Activated T-cell treated with anti-CD3 and anti-CD28 coated beads, Interleukin-2, amount 50 U/mL, for 48 hours (primary cell): ENCODE results near the gene TRERF1.
"Not testable (repeated sequence)": the region's sequence is repeated elsewhere in the genome, so short reads cannot be mapped to it uniquely, and the experiment has no call there.

Experiments
- DNase-seq, 2 experiments: peaks; one replicate each; pipeline ENCODE4 v3.0.0-alpha.2; 2020

Gene TRERF1

GRCh38 chr6:42336431-42336830 lies 115.3 kb downstream of the TRERF1 start:
- DNase-seq = no peak

GRCh38 chr6:42335896-42336295 lies 115.8 kb downstream of the TRERF1 start:
- peak in 1 of 2 experiments; percentile 13 for DNase-seq

- DNase-seq = peak in 1 of 2 experiments; percentile 14
These were observed 116.9 kb downstream of the TRERF1 start for GRCh38 chr6:42334870-42335269.

DNA sequence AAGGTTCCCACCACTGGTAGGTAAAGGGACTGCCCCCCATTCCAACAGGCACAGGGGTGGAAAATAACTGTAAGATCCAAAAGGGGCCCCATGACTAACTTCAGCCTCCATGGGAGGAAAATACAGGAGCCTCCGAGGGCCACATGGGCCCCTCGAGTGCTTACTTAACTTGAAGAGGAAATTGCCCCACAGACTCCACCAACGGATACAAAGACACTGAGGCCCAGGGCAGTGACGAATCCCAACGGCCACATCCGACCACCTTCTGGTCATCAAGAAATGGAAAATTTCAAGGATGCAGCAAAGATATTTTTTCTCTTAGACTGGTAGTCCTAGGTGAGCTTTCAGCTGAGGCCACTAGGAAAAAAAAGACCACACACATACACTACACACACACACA lies 118.1 kb downstream of the TRERF1 start:
- DNase-seq = peak in 1 of 2 experiments; percentile 11

GRCh38 chr6:42332916-42333315 lies 118.8 kb downstream of the TRERF1 start:
- DNase-seq = no peak

DNA sequence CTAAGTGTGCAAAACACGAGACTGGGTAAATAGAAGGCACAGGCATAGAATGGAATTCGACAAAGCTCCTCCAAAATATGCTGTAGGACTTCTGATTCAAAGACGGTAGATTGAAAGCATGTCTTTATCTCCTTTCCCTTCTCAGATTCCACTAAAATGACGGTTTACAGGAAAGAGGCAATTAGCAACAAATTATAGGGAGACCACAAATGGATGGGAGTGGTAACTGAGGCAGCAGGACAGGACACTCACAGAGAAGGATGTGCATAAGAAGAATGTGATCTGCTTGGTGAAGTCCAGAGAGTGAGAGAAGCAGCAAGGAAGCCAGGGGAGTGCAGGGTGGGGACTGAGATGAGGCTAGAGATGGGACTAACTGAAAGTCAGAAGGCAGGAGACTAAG lies 120.7 kb downstream of the TRERF1 start:
- no peak for DNase-seq

GRCh38 chr6:42326248-42326647 lies 125.5 kb downstream of the TRERF1 start:
- DNase-seq = no peak

DNA sequence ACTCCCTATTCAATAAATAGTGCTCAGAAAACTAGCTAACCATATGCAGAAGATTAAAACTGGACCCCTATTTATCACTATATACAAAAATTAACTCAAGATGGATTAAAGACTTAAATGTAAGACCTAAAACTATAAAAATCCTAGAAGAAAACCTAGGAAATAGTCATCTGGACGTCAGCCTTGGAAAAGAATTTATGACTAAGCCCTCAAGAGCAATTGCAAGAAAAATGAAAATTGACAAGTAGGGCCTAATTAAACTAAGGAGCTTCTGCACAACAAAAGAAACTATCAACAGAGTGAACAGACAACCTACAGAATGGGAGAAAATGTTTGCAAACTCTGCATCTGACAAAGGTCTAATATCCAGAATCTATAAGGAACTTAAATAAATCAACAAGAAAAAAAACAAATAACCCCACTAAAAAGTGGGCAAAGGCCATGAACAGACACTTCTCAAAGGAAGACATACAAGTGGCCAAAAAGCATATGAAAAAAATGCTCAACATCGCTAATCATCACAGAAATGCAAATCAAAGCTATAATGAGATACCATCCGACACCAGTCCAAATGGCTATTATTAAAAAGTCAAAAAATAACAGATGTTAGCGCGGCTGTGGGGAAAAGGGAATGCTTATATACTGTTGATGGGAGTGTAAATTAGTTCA lies 126.9 kb downstream of the TRERF1 start:
- DNase-seq = not testable (repeated sequence)

GRCh38 chr6:42322676-42323075 lies 129.1 kb downstream of the TRERF1 start:
- DNase-seq = no peak

- DNase-seq = no peak
These were observed 129.8 kb downstream of the TRERF1 start for GRCh38 chr6:42321976-42322375.

DNA sequence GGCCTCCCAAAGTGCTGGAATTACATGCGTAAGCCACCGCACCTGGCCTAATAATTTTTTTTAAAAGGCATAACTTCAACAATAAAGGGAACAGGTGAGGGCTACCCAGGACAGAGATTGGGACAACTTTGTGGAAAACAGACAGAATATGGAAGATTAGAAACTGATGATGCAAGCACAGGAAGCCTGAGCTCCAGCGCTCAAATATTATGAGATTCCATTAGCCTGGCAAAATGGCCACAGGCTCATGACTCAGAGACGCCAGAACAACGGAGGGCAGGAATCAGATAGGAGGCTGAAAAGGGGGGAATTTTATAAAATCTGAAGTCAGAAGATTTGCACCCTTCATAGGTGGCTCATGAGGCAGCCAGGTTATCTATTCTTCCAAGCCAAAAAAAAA lies 131.0 kb downstream of the TRERF1 start:
- no peak for DNase-seq

- DNase-seq = no peak
These were observed 133.2 kb downstream of the TRERF1 start for GRCh38 chr6:42318480-42318879.

- DNase-seq = no peak
These were observed 134.7 kb downstream of the TRERF1 start for GRCh38 chr6:42316981-42317380.

DNA sequence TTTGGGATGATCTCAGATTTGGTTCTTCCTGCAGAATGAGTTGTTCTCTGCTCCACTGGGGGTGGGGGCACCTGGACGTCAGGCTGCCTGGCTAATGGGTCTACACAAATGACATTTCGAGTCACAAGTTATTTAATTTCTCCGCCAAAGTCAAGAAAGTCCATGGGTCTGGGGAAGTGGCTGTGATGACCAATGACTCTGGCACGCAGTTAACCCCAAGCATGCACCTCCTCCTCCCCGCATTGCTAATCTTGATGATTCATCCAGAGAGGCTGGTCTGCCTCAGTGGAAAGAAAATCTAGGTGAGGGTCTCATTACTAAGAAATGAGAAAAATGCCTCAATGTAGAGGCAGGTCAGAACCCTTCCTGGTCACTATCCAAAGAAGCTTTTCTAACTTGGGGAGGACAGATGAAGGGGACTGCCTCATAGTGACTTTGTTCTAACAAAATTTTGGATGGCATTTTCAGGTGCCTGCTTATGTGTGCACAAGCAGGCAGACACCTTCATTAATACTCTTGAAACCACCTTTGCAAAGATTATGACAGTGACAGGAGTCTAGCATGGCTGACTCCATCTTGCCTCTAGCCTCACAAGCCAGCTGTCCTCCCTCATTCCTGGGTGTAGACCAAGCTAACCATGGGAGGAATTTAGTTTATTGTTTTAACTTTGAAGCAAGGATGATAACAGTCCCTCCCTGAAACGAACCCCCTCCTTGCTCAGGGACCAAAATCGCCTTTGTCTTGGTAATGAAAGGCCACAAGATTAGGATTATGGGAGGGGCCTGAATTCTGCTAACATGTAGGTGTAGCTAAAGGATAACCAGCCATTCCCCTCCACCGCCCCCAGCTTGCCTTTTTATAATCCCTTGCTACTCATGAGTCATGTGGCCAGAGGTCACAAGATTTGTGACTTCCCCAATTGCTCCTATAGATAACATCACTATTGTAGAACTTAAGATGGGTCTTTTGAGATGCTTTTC lies 135.4 kb downstream of the TRERF1 start:
- DNase-seq = peak; percentile 61 to 64

DNA sequence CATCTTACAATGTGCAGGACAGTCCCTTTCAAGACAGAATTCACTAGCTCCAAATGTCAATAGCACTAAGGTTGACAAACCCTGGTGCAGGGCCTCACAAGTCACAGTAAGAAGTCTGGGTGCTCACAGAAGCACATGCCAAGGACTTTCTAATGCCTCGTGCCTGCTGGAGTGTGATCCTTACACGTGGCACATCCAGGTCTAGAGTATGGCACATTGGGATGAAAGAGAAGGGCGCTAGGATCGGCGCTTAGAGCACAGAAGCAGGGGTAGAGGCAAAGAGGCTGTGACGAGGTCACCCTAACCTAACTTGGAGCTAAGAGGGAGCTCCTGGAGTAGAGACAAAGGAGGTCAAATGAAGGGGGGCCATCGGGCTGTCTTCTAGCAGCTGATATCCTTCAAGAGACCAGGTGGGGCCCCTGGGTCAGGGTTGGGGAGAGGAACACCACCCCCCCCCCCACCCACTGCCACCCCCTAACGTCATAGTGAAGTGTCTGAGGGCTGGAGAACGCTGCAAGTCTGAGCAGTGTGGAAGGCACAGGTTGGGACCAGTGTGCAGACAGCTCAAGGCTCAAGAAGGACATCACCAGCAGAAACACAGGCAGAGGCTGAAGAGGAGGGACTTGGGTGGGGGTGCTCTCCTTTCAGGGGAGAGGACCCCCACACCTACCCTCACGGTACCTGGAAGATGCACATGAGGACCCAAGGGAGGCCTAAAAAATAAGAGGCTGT lies 136.3 kb downstream of the TRERF1 start:
- DNase-seq = no peak

- DNase-seq = no peak
These were observed 137.0 kb downstream of the TRERF1 start for GRCh38 chr6:42314571-42315258.

GRCh38 chr6:42313941-42314570 lies 137.7 kb downstream of the TRERF1 start:
- no peak for DNase-seq

DNA sequence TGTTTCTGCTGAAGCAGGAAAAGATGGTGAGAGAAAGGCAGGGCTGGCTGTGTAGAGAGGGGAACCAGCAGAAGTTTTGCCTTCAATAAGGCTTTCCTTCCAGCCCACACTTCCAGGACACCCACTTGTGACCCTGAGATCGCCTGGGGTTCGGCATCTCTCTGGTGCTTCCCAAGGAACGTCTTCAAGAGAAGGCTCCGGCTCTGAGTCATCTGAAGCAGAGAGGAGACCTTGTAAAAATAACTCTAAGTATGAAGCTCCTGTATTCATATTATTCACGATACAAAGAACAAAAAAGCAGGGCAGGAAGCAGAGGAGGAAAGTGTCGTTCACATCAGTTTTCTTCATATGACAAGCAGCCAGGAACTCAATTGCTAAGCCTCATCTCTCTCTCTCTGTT lies 138.7 kb downstream of the TRERF1 start:
- peak in 1 of 2 experiments; percentile 32 for DNase-seq

DNA sequence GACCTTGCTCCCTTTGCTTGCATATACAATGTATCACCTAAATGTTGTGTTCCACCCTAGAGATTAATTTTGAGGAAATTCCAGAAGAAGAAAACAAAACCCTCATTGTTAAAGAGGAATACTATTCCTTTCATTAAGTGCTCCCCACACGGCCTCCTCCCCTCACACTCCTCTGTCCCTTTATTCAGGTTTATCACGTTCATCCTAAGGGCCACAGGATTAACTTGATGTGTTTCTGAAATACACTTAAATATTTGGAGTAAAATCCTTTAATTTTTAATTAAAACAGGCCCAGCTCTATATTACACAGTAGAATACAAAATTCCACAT lies 144.6 kb downstream of the TRERF1 start:
- DNase-seq = no peak

DNA sequence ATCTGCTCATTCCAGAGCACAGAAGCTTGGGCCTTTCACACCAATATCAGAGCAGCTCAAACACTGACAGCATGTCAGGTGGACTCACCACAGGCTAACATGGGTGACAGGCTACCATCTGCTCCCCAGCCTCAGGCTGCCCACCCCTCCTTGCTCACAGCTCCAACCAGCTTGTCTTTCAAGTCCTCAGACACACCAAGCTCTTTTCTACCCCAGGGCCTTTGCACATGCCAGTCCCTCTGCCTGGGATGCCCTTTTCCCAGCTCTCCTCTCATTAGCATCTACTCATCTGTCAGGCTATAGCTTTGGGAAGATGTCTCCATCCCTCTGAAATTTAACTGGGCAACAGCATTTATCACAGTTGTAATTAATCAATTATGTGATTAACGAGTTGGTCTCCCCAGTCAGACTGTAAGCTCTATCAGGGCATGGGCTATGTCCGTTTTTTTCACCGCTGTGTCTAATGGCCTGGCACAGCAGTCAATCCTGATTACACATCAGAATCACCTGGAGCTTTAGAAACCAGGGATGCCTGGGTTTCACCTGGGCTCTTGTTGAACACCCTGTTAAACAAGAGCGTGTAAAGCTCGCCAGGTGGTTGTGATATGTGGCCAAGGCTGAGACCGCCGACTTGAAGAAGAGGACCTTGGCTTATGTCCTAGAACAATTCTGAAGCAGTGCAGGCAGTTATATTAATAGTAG lies 145.1 kb downstream of the TRERF1 start:
- DNase-seq = no peak

GRCh38 chr6:42304053-42304712 lies 147.5 kb downstream of the TRERF1 start:
- DNase-seq = no peak
